NCI-H2171 (cell line): Measurements from ENCODE around the gene PCDH12.

ENCODE experiments used
- DNase-seq: peaks from one replicate; lab custom pipeline; 2025; lab: John Stamatoyannopoulos, UW

The PCDH12 gene

DNA sequence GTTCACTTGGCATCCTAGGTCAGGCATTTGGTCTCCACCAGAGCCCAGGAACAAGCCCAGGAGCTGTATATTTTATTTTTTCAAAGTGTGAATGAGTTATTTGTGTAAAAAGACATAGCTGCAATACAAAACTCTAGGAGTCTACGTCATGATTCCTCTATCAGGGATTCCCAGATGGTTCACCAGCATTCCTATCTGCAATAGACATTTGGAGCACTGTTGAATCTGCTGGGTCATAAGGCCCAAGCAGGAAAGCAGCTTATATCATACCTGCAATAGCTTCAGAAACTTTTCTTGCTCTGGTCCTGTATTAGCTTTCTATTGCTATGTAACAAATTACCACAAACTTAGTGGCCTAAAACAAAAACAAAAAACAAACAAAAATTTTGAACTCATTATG is 51.0 kb downstream of the PCDH12 start:
- no peak for DNase-seq

DNA sequence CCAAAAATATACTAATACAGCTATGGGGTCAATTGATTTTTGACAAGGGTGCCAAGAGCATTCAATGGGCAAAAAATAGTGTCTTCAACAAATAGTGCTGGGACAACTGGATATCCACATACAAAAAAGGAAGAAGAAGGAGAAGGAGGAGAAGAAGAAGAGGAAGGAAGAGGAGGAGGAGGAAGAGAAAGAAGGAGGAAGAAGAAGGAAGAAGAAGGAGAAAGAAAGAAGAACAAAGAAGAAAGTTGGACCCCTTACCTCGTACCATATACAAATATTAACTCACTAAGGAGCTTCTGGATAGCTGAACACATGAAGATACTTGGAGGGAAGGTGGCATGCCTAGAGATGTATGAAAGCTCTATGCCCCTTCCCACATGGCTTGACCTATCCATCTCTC is 51.5 kb downstream of the PCDH12 start:
- DNase-seq: no peak

DNA sequence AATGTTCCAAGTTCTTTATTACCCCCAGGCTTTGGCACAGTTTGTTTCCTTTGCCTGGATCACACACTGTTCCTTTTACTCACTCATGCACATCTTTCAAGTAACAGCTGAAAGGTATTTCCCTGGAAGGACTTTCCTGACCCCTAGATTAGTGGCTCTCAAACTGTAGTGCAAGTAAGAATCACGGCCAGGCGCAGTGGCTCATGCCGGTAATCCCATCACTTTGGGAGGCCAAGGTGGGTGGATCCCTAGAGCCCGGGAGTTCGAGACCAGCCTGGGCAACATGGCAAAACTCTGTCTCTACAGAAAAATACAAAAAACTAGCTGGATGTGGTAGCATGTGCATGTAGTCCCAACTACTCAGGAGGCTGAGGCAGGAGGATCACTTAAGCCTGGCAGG is 53.5 kb downstream of the PCDH12 start:
- DNase-seq: no peak

DNA sequence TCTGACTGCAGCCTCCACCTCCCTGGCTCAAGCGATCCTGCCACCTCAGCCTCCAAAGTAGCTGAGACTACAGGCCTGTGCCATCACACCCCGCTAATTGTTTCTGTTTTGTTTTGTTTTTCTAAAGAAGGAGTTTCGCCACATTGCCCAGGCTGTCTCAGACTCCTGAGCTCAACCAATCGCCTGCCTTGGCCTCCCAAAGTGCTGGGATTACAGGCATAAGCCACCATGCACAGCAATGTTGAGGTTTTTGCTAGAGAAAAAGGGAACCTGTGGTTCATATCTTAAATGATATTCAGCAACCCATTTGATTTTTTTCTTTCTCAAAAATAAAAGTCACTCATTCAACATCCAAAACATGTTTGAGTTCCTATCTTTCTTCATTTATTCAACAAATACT is 54.7 kb downstream of the PCDH12 start:
- DNase-seq: no peak

DNA sequence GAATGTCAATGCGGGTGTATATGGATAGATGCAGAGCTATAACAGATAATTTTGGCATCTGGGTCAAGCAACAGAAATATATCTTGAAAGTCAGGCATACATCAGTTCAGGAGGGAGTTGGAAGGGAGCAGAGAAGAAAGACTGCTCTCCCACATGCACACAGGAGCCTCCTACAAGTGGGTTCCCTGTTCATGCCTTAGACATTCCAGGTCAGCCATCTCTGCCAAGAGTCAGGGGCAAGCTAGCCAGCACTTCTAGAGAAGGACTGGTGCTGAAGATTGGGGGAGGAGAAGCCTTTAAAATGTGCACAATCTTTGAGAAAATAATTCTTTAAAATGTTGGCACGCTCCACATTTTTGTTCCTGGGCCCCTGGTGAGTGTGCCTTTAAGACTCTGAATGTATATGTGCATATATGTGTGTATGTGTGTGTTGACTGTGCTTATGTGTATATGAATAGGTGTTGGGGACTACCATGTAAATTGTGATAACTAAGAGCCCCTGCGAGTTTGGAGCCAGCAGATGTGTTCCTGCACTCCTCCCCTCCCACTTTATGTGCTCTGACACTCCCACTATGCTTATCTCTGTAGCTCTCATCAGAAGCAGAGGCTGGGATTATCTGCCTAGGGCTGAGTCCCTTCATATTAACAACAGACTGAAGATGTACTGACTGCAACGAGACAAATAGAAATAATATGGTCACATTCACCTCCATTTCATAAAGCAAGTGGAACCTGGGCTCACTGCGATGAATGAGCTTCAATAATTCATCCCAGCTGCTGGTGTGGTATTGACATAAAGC is 55.8 kb downstream of the PCDH12 start:
- DNase-seq: no peak

DNA sequence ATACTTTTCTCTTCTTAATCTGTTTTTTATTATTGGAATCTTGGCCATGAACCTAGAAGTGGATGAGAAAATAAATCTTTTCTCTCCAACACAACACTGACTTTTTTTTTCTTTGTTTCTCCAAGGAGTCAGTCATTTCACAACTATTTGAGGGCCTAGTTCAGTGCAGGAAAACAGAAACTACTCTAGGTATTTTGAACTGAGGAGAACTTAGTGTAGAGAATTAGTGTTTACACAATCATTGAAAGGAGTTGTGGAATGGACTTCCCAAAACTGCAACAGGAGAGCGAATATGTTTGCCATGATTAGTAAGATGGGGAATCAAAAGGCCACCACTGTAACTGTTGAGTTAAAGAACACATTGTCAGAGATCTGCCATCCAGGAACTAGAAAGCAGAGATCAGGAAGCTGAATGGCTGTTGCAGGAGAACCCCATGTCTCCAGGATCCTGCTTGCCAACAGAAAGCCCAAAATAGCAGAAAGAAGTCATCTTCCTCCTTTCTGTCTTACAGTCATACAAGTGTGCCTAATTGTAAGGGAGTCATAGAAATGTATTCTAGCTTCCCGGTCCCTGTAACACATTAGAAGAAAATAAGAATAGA is 59.5 kb downstream of the PCDH12 start:
- no peak for DNase-seq

DNA sequence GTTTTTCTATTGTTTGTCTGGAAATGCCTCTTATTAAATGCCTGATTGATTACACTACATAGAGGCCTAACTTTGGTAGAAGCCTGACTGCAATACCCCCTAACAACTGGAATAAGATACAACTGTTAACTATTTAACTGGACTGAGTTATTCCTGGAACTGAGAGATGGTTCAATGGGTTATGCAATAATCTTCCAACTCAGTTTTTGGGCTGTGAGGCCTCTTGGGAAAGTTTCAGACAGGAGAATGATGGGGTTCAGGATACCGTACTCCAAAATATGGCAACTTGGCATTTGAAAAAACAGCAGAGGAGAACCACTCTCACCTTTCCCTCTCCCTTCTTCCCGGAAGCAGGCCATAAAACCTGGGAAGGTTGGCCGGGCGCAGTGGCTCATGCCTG is 60.6 kb downstream of the PCDH12 start:
- DNase-seq: no peak
